Fibroblast of skin of right quadriceps (primary cell): ENCODE results near the gene ABCF2.

Experiments
- DNase-seq: peaks from one replicate; pipeline ENCODE4 v3.0.0-alpha.2; 2013

Gene ABCF2

GRCh38 chr7:151191544-151191943, 35.5 kb downstream of the ABCF2 start:
- no peak for DNase-seq

DNA sequence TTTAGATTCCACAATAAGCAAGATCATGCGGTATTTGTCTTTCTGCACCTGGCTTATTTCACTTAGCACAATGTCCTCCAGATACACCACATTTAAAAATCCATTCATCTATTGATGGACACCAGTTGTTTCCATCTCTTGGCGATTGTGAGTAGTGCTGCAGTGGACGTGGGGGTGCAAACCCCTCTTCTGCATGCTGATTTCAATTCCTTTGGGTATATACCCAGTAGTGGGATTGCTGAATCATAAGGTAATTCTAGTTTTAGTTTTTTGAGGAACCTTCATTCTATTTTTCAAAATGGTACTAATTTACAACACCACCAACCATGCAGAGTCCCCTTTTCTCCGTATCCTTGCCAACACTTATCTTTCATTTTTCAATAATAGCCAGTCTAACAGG, 38.0 kb downstream of the ABCF2 start:
- no peak for DNase-seq

DNA sequence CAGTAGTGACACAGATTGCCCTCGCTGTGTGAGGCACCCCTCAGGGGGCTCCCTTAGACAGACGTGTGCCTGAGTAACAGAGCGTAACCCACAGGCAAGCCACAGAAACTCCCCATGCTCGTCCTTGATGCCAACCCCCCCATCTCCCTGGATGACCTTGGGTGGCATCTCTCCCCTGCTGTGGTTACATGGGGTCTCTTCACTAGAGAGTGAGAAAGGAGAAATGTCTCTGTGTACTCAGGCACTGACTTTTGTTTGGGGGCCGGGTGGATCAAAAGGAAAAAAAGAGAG, 38.8 kb downstream of the ABCF2 start:
- no peak for DNase-seq

GRCh38 chr7:151187409-151188251, 39.4 kb downstream of the ABCF2 start:
- DNase-seq = no peak

GRCh38 chr7:151186640-151187408, 40.2 kb downstream of the ABCF2 start, which contains the start of gene ASB10:
TSS of gene ASB10 (minus strand) at chr7:151187250. CDS start at chr7:151187130, 120 bp downstream.
- no peak for DNase-seq

DNA sequence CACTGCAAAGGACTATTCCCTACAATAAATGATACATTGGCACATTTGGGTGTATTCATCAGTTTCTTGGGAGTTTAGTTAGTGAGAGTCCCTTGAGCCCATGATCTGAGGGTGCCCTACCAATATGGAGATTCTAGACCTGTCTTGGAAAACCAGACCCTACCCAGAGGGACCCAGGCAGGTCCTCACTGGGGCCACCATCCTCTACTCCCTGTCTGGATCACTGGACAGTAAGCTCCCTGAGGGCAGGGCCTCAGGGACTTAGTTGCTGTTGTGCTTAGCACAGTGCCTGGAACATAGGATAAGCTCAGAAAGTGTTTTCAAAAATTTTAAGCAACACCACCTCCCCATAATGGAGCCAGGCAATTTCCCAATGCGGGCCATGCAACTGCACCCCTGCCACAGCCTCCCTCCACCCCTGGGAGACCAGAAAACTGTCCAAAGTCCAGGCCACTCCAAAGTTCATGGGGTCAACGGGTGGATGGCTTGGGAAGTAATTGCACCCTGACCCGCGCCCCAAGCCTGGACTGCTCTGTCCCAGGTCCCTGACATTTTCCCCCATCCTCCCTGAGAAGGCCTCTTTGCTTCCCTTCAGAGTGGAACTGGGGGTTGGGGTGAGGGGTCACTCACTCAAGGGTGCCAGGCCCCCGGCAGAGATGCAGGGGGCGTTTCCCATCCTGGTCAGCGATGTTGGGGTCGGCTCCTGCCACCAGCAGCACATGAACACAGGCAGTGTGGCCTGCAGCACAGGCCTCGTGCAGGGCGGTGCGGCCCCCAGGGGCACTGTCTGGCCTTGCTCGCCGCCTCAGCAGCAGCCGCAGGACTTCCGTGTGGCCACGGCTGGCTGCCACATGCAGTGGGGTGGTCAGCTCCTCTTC, 41.0 kb downstream of the ABCF2 start:
- DNase-seq = no peak

DNA sequence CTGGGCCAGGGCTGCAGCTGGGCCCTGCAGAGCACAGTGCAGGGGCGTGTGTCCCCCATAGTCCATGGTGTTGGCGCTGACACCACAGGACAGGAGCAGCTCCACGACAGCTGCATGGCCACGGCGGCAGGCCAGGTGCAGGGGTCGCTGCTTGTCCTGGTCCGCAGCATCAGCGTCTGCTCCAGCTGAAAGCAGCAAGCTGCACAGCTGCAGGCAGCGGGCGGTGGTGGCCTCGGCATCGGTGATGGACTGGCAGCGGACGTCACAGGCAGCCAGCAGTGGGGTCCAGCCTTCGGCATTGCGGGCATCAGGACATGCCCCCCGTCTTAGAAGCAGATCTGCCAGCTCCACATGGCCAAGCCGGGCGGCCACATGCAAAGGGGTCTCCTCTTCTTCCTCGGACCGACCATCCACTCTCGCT, 46.0 kb downstream of the ABCF2 start:
- no peak for DNase-seq

DNA sequence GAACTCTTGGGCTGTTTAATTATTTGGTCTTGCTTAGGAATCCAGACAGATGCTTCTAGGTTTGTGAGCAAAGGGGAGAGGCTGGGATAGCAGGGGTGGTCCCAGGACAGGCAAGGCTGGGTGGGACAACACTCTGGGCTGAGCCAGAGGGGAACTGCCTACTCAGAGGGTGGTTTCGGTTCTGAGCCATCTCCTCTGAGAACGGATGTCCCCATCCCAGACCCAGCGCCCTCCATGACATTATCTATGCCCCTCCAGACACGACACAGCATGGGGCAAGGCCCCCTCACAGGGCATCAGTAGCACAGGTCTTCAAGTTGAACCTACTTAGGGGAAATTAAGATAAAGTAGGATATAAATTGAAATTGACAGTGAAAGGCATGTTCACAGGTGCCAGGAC, 47.1 kb downstream of the ABCF2 start:
- DNase-seq = no peak

DNA sequence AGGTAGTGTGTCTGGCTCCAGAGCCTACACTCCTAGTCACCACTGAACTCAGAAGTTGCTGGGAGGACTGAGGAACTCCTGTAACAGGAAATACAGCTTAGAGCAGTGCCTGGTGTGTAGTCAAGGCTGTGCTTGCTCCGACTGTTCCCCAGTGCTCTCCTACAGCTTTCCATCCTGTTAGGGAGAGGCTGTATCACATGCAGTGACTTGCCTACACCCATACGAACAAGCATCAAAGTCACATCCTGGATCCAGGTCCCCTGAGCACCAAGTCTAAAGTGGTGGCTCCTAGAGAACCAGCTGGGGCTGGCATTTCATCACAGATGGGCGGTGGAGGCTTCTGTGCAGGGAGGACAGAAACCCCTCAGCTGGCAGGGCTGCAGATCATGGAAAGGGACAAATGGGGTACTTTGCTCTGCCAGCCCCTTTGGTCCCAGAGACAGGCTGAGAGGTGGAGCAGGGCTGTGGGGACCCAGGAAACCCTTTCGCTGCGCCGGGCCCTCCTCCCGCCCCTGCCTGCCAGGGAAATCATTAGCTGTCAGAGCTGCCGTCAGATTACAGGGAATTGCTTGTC, 47.6 kb downstream of the ABCF2 start:
- DNase-seq = no peak

DNA sequence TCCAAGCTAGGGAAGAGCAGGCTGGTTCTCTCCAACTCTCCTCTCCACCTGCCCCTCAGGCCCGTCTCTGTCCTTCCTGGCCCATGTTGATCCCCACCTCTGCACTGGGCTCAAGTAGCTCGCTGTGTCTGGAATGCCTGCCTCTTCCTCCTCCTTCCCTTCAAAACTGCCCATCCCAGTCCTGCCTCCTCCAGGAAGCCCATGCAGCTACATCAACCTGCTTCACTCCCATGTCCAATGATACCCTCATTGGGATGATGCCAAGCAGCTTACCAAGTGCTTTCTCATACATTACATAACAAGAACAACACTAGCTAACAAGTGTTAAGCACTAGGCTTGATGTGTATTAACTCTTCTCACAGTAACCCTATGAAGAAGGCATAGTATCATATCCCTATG, 48.2 kb downstream of the ABCF2 start:
- no peak for DNase-seq

- DNase-seq = no peak
These were observed 48.8 kb downstream of the ABCF2 start for GRCh38 chr7:151178236-151178635.

- DNase-seq = no peak
These were observed 49.7 kb downstream of the ABCF2 start for GRCh38 chr7:151177310-151177709.

DNA sequence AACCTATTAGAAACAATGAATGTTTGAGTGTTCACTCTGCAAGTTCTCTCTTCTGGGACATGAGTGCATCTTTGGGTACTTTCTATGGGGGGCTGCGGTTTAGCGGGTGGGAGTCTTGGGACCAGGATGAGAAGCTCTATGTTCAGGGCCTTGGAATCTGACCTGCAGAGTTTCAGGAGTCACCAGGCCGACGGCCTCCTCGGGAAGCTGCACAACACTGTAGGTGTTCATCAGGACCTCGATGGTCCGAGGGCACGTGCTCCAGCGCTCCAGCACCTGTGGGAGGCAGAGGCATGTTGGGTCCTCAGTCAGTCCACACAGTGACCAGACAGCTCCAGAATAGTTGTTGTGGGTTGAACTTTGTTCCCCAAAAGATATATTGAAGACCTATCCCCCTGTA, 50.6 kb downstream of the ABCF2 start:
- no peak for DNase-seq

DNA sequence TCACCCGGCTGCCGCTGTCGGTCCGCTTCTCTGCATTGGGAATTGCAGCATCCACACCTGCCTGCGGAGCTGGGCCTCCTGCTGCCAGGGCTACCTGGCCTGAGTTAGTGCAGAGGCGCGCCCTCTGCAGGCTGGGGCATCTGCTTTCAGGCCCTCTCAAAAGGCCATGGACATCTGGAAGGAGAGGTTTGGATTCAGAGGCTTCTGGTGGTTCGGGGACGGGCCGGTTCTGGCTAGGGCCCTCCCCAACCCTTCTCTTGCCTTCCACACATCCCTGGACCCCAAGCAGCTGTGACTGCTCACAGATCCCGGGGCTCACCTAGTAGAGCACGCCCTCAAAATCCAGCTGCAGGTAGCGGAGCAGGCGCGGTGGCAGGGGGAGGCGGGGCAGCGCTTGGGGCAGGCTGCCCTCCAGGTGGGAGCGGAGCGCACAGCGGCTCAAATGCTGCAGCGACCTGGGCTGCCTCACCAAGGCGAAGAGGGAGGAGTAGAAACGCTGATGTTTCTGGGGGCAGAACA, 51.2 kb downstream of the ABCF2 start:
- DNase-seq = no peak

DNA sequence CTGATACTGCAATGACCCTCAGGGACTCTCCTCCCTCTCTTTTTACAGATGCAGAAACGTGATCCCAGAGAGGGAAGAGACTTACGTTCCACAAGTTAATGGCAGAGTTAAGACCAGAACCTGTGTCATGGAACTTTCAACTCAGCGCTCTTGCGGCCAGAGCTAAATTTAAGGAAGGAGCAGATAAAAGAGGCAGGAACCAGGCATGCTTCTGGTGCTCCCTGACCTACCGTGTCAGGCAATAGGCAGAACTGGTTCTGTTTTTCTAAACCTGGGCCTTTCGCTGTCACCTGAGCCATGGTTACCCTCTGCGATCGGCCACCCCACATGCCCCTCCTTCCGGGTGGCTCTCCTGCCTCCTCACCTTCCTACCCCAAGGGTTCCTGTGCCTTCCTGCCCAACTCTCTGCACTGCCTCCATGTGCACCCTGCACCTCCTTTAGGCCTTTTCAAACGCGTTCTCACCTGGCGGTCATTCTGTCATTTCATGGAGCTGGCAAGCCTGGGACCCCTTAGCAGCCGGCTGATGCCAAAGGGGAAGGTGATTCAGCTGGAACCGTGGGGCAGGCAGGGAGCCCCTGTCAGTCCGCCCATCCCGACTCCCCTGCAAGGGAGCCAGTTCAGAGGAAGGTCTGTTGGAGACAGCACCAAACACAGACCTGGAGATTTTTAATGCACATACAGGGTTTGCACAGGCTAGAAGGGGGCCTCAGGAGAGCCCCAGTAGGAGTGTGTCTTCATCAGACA, 51.8 kb downstream of the ABCF2 start:
- no peak for DNase-seq

GRCh38 chr7:151174246-151175046, 52.6 kb downstream of the ABCF2 start:
- DNase-seq = peak; percentile 4

GRCh38 chr7:151173386-151174245, 53.4 kb downstream of the ABCF2 start:
- no peak for DNase-seq

DNA sequence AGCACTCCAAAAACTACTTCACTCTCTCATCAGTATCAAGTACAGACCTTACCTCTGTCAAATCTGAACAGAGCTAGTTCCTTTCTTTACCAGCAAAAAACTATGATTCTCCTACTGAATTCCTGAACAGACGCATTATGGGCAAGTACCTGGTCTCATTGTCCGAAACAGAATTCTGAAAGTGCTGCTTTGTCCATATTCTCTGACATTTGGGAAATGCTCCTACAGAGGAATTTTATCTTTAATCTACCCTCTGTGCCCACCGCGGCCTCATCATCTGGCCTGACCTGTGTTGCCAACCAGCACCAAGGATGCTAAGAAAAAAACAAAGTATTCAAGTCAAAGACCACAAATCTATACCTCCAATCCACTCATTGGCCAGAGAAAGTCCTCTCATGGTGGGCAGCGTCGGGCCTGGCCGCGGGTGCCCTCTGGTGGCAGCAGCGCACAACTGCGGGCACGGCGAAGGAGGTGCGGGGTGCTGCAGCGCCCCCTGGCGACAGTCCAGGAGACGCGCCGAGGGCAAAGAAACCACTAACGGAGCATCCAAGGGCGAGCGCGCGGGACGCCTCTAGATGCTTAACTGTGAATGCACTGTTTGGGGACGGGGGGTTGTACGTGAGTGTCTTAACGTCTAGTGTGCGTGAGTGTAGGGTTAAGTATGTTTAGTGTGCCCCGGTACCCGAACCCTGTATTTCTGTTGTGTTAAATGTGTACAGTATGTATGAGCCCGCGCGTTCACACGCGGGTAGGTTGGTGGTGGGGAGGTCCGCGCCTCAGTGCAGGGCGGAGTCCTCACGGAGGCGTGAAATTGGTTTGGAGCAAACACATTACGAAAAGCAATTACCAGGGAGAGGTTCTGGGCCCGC, 54.5 kb downstream of the ABCF2 start:
- peak; percentile 63 for DNase-seq

DNA sequence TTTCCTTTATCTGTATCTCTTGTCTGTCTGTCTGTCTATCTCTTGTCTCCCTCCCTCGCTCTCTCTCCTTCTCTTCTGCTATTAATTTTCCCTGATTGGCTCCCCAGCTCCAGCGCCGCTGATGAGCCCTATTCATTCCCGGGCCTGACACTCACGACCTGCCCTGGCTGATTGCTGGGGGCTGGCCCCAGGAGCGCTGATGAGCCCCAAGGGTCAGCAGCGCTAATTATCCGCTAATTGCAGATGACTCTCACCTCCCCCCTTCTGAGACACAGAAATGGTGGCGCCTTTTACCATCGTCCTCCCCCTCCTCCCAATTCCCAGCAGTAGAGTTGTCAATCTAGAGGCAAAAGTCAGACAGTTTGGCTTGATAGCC, 58.2 kb downstream of the ABCF2 start:
- DNase-seq = no peak
